AG04449 (cell line): Measurements from ENCODE around the gene ZNF132.

ENCODE experiments used
- CTCF ChIA-PET: fragments of 350-600 bp; formaldehyde crosslinking; extraction: SDS; loops from one replicate; lab custom pipeline; 2021; ENCODE audit warnings: antibody characterized with exemption; lab: Yijun Ruan, JAX
- POLR2A ChIA-PET: fragments of 400-600, 350-600 bp; formaldehyde crosslinking; extraction: SDS; loops from one replicate; lab custom pipeline; 2020; ENCODE audit warnings: antibody characterized with exemption, inconsistent platforms; lab: Yijun Ruan, JAX
- DNase-seq: peaks from one replicate; pipeline ENCODE4 v3.0.0-alpha.2; 2010; ENCODE audit warnings: low read depth, low spot score
- H3K4me3 ChIP-seq: 2 replicates; pipeline ENCODE4 v1.5.1; 2011; ENCODE audit warnings: low read depth, mild to moderate bottlenecking, control low read depth, low read length
- CTCF ChIP-seq: IDR thresholded peaks from one replicate; pipeline ENCODE4 v1.5.1; 2011; ENCODE audit warnings: mild to moderate bottlenecking, moderate library complexity, low read length, control low read depth, inconsistent platforms; ENCODE audit not compliant: insufficient read depth; ENCODE audit errors: missing control alignments

Gene ZNF132

GRCh38 chr19:58393725-58394033 is 46.3 kb downstream of the ZNF132 start:
- TF ChIP-seq CTCF, result no peak
- no peak for DNase-seq
- no peak overlapping the region for H3K4me3 ChIP-seq
- POLR2A ChIA-PET, result no interaction called here
- CTCF ChIA-PET, result no interaction called here

- no peak for TF ChIP-seq CTCF
- ChIA-PET CTCF (no interaction called here), POLR2A (no interaction called here)
- DNase-seq, result no peak
- no peak overlapping the region for H3K4me3 ChIP-seq
These were observed 46.8 kb downstream of the ZNF132 start for GRCh38 chr19:58392945-58393724.

GRCh38 chr19:58388175-58388526 is 51.8 kb downstream of the ZNF132 start:
- POLR2A ChIA-PET, result no interaction called here
- DNase-seq, result no peak
- no peak for TF ChIP-seq CTCF
- peak overlapping the region; percentile 86 for H3K4me3 ChIP-seq
- CTCF ChIA-PET, result no interaction called here

GRCh38 chr19:58387338-58388174 is 52.4 kb downstream of the ZNF132 start:
- ChIA-PET CTCF (no interaction called here), POLR2A (no interaction called here)
- TF ChIP-seq CTCF, result no peak
- peak overlapping the region; percentile 86 for H3K4me3 ChIP-seq
- no peak for DNase-seq

- POLR2A ChIA-PET, result interaction anchor here (0.7 kb wide), 1 partner anchor 365 kb away, joined by 3 read pairs; no protein-coding TSS in a partner anchor
These were observed 53.2 kb downstream of the ZNF132 start, which contains the start of gene RPS5 for GRCh38 chr19:58386576-58387337. Gene RPS5 (plus strand): TSS chr19:58387269. CDS start chr19:58388138, 869 bp downstream.

More at GRCh38 chr19:58386576-58387337, 53.2 kb downstream of the ZNF132 start, which contains the start of gene RPS5:
- CTCF ChIA-PET, result no interaction called here
- TF ChIP-seq CTCF, result no peak
- peak; percentile 95 for DNase-seq
- H3K4me3 ChIP-seq, result peak within 1 kb of the TSS; percentile 86
